ENCODE results near the gene STK4. TPM values are rescaled to one million over a fixed set of nuclear protein-coding genes. Genes with fewer than 3 reads are reported as not detected.

STK4 gene
- total and polyA plus RNA-seq, 4 experiments from 2014 or later, result 151 to 374 (median 312) TPM

- Histone ChIP-seq H3K27me3 (ENCODE audit: insufficient read depth, low read length) (no peaks in the 10 kb centered on the region), H3K9me3 (ENCODE audit: control insufficient read depth in 1 of 2, low read length in 2 of 2) (peaks cover 0 to 8% of the 10 kb centered on the region in 2 donors), H3K4me1 (ENCODE audit: insufficient read depth, low read length) (no peaks in the 10 kb centered on the region), H3K27ac (ENCODE audit: low read depth, low read length) (no peak overlapping the region), H3K4me3 (ENCODE audit: low read length in 2 of 2) (no peak overlapping the region), H3K36me3 (ENCODE audit: insufficient read depth, low read length) (peaks cover 51% of the 10 kb centered on the region)
- Mint-ChIP-seq H3K36me3 (peaks cover 89 to 92% of the 10 kb centered on the region in 2 donors), H3K27ac (peak overlapping the region in 5 of 7 donors; percentile 31 to 72 (median 62)), H3K27me3 (no peaks in the 10 kb centered on the region), H3K4me1 (peaks cover 4 to 13% (median 9%) of the 10 kb centered on the region in 4 donors), H3K9me3 (peaks cover 2 to 24% (median 10%) of the 10 kb centered on the region in 8 donors), H3K4me3 (peak overlapping the region in 2 of 8 donors; percentile 2 to 49)
- intact Hi-C loops (cut with micrococcal nuclease), result no loop called here
- ChIA-PET POLR2A (ENCODE audit: partially characterized antibody) (no interaction called here), CTCF (ENCODE audit: partially characterized antibody) (no interaction called here)
- DNase-seq, result no peak
These were observed 114.7 kb downstream of the STK4 start for GRCh38 chr20:45080867-45081624.

GRCh38 chr20:45082468-45082867, 116.2 kb downstream of the STK4 start:
- no peaks in the 10 kb centered on the region for H3K27me3 Mint-ChIP-seq
- Histone ChIP-seq H3K9me3 (ENCODE audit: control insufficient read depth in 1 of 2, low read length in 2 of 2) (peaks cover 0 to 8% of the 10 kb centered on the region in 2 donors), H3K36me3 (ENCODE audit: insufficient read depth, low read length) (peaks cover 41% of the 10 kb centered on the region), H3K4me1 (ENCODE audit: insufficient read depth, low read length) (no peaks in the 10 kb centered on the region), H3K27ac (ENCODE audit: low read depth, low read length) (no peak overlapping the region), H3K4me3 (ENCODE audit: low read length in 2 of 2) (no peak overlapping the region), H3K27me3 (ENCODE audit: insufficient read depth, low read length) (no peaks in the 10 kb centered on the region)
- DNase-seq, result no peak
- H3K4me3 Mint-ChIP-seq, result peak overlapping the region in 1 of 8 donors; percentile 55
- ChIA-PET CTCF (ENCODE audit: partially characterized antibody) (interaction anchor here (1.4 kb wide), 1 partner anchor 40 kb away, joined by 3 read pairs; no protein-coding TSS in a partner anchor), POLR2A (ENCODE audit: partially characterized antibody) (interaction anchor here (1.0 to 2.3 kb wide), 4 partner anchors 10 to 116 kb away, joined by 3 to 6 read pairs (median 4); partner anchors contain the start of gene STK4)
- peaks cover 6 to 17% (median 11%) of the 10 kb centered on the region in 4 donors for H3K4me1 Mint-ChIP-seq
- peak overlapping the region in 1 of 7 donors; percentile 81 for H3K27ac Mint-ChIP-seq
- H3K9me3 Mint-ChIP-seq, result peaks cover 2 to 24% (median 10%) of the 10 kb centered on the region in 8 donors
- intact Hi-C loops (cut with micrococcal nuclease), result no loop called here
- peaks cover 83 to 90% of the 10 kb centered on the region in 2 donors for H3K36me3 Mint-ChIP-seq

GRCh38 chr20:45083127-45083526, 116.8 kb downstream of the STK4 start:
- Mint-ChIP-seq H3K4me1 (peaks cover 6 to 22% (median 11%) of the 10 kb centered on the region in 4 donors), H3K27ac (peak overlapping the region in 3 of 7 donors; percentile 22 to 81 (median 32)), H3K9me3 (peaks cover 2 to 24% (median 10%) of the 10 kb centered on the region in 8 donors), H3K27me3 (no peaks in the 10 kb centered on the region), H3K36me3 (peaks cover 79 to 94% of the 10 kb centered on the region in 2 donors), H3K4me3 (no peak overlapping the region)
- Histone ChIP-seq H3K36me3 (ENCODE audit: insufficient read depth, low read length) (peaks cover 37% of the 10 kb centered on the region), H3K4me3 (ENCODE audit: low read length in 2 of 2) (no peak overlapping the region), H3K27me3 (ENCODE audit: insufficient read depth, low read length) (no peaks in the 10 kb centered on the region), H3K4me1 (ENCODE audit: insufficient read depth, low read length) (no peaks in the 10 kb centered on the region), H3K9me3 (ENCODE audit: control insufficient read depth in 1 of 2, low read length in 2 of 2) (peaks cover 0 to 8% of the 10 kb centered on the region in 2 donors), H3K27ac (ENCODE audit: low read depth, low read length) (no peak overlapping the region)
- ChIA-PET POLR2A (ENCODE audit: partially characterized antibody) (interaction anchor here (1.0 to 2.3 kb wide), 6 partner anchors 11 to 117 kb away, joined by 3 to 6 read pairs (median 4); partner anchors contain the start of gene STK4), CTCF (ENCODE audit: partially characterized antibody) (interaction anchor here (1.1 to 1.4 kb wide), 3 partner anchors 12 to 40 kb away, joined by 3 to 4 read pairs (median 3); no protein-coding TSS in a partner anchor)
- DNase-seq, result no peak
- intact Hi-C loops (cut with micrococcal nuclease), result no loop called here

GRCh38 chr20:45085289-45085688, 119.0 kb downstream of the STK4 start:
- DNase-seq, result no peak
- peak overlapping the region in 5 of 7 donors; percentile 22 to 73 (median 60) for H3K27ac Mint-ChIP-seq
- intact Hi-C loops (cut with micrococcal nuclease), result no loop called here
- Histone ChIP-seq H3K9me3 (ENCODE audit: control insufficient read depth in 1 of 2, low read length in 2 of 2) (peaks cover 0 to 8% of the 10 kb centered on the region in 2 donors), H3K27me3 (ENCODE audit: insufficient read depth, low read length) (no peaks in the 10 kb centered on the region), H3K27ac (ENCODE audit: low read depth, low read length) (no peak overlapping the region), H3K36me3 (ENCODE audit: insufficient read depth, low read length) (peaks cover 26% of the 10 kb centered on the region), H3K4me1 (ENCODE audit: insufficient read depth, low read length) (no peaks in the 10 kb centered on the region), H3K4me3 (ENCODE audit: low read length in 2 of 2) (no peak overlapping the region)
- H3K9me3 Mint-ChIP-seq, result peaks cover 2 to 24% (median 10%) of the 10 kb centered on the region in 8 donors
- H3K36me3 Mint-ChIP-seq, result peaks cover 59 to 90% of the 10 kb centered on the region in 2 donors
- H3K4me1 Mint-ChIP-seq, result peaks cover 6 to 22% (median 9%) of the 10 kb centered on the region in 4 donors
- H3K4me3 Mint-ChIP-seq, result peak overlapping the region in 1 of 8 donors; percentile 10
- ChIA-PET CTCF (ENCODE audit: partially characterized antibody) (no interaction called here), POLR2A (ENCODE audit: partially characterized antibody) (no interaction called here)
- H3K27me3 Mint-ChIP-seq, result no peaks in the 10 kb centered on the region

- POLR2A ChIA-PET (ENCODE audit: partially characterized antibody), result interaction anchor here (1.0 kb wide), 1 partner anchor 37 kb away, joined by 3 read pairs; no protein-coding TSS in a partner anchor
- H3K27me3 ChIP-seq (ENCODE audit: insufficient read depth, low read length), result no peaks in the 10 kb centered on the region
- DNase-seq, result no peak
- Mint-ChIP-seq H3K27ac (peak overlapping the region in 5 of 7 donors; percentile 3 to 67 (median 42)), H3K36me3 (peaks cover 53 to 89% of the 10 kb centered on the region in 2 donors), H3K4me1 (peaks cover 6 to 22% (median 9%) of the 10 kb centered on the region in 4 donors), H3K27me3 (no peaks in the 10 kb centered on the region), H3K4me3 (no peak overlapping the region), H3K9me3 (peaks cover under 1 to 21% (median 9%) of the 10 kb centered on the region in 8 donors)
- H3K4me1 ChIP-seq (ENCODE audit: insufficient read depth, low read length), result no peaks in the 10 kb centered on the region
- no peak overlapping the region for H3K27ac ChIP-seq (ENCODE audit: low read depth, low read length)
- intact Hi-C loops (cut with micrococcal nuclease), result no loop called here
- peaks cover 21% of the 10 kb centered on the region for H3K36me3 ChIP-seq (ENCODE audit: insufficient read depth, low read length)
- H3K4me3 ChIP-seq (ENCODE audit: low read length in 2 of 2), result no peak overlapping the region
- H3K9me3 ChIP-seq (ENCODE audit: control insufficient read depth in 1 of 2, low read length in 2 of 2), result peaks cover 0 to 8% of the 10 kb centered on the region in 2 donors
- CTCF ChIA-PET (ENCODE audit: partially characterized antibody), result interaction anchor here (1.5 kb wide), 1 partner anchor 10 kb away, joined by 10 read pairs; no protein-coding TSS in a partner anchor
These were observed 119.6 kb downstream of the STK4 start for GRCh38 chr20:45085867-45086266.

GRCh38 chr20:45087097-45087790, 120.9 kb downstream of the STK4 start:
- Histone ChIP-seq H3K9me3 (ENCODE audit: control insufficient read depth in 1 of 2, low read length in 2 of 2) (peaks cover 0 to 4% of the 10 kb centered on the region in 2 donors), H3K27ac (ENCODE audit: low read depth, low read length) (no peak overlapping the region), H3K4me3 (ENCODE audit: low read length in 2 of 2) (no peak overlapping the region), H3K4me1 (ENCODE audit: insufficient read depth, low read length) (no peaks in the 10 kb centered on the region), H3K36me3 (ENCODE audit: insufficient read depth, low read length) (peaks cover 8% of the 10 kb centered on the region), H3K27me3 (ENCODE audit: insufficient read depth, low read length) (no peaks in the 10 kb centered on the region)
- Mint-ChIP-seq H3K9me3 (peaks cover 0 to 8% (median 1%) of the 10 kb centered on the region in 8 donors), H3K27me3 (no peaks in the 10 kb centered on the region), H3K27ac (peak overlapping the region in 4 of 7 donors; percentile 56 to 59 (median 58)), H3K36me3 (peaks cover 39 to 80% of the 10 kb centered on the region in 2 donors), H3K4me1 (peaks cover 5 to 16% (median 7%) of the 10 kb centered on the region in 4 donors), H3K4me3 (no peak overlapping the region)
- intact Hi-C loops (cut with micrococcal nuclease), result no loop called here
- ChIA-PET CTCF (ENCODE audit: partially characterized antibody) (interaction anchor here (1.2 to 1.5 kb wide), 2 partner anchors 9 kb away, joined by 4 to 10 read pairs; no protein-coding TSS in a partner anchor), POLR2A (ENCODE audit: partially characterized antibody) (interaction anchor here (1.0 kb wide), 1 partner anchor 39 kb away, joined by 3 read pairs; no protein-coding TSS in a partner anchor)
- no peak for DNase-seq

Data from CD4-positive, alpha-beta memory T cell (primary cell).